Anterior cingulate cortex (tissue), 58 donors: Measurements from ENCODE around the gene NOP58.
"Not testable (repeated sequence)": the region's sequence is repeated elsewhere in the genome, so short reads cannot be mapped to it uniquely, and the experiment has no call there.

Experiments used
- DNase-seq, 58 donors: peaks; one replicate each; lab custom pipeline; 2025; lab: John Stamatoyannopoulos, UW

The NOP58 gene

DNA sequence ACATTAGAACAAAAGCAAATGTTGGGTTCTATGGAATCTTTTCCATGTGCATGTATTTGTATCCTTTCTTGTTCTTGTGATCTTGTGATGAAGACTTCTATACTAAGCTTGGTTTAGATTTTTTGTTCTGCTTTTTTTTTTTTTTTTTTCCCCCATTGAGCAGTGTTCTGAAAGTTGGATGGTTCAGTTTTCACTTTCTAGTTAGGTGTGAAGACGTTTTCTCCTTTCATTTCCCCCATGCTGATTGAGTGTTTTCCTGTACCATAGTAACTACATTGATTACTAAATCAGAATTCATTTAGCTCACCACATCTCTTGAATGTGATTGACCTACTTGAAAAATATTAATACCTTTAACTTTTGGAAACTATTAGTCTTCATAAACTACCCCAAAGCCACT, 34.1 kb downstream of the NOP58 start:
- no peak for DNase-seq

DNA sequence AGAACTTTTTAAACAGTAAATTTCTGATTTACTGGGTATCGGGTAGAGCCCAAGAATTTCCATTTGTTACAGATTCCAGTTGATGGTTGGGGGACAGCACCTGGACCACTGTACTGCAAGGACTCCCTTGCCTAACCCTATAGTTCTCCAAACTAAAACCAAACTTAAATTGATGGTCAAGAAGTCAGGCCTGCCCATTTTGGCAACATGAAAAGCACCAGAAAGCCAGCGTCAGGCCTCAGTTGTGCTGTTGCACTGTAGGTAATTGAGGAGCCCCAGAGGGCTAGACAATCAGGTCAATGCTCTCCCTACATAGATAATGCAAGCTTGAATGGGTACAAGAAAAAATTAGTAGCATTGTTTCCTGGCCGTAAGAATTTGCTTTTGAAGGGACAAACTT, 40.5 kb downstream of the NOP58 start:
- DNase-seq, result no peak

DNA sequence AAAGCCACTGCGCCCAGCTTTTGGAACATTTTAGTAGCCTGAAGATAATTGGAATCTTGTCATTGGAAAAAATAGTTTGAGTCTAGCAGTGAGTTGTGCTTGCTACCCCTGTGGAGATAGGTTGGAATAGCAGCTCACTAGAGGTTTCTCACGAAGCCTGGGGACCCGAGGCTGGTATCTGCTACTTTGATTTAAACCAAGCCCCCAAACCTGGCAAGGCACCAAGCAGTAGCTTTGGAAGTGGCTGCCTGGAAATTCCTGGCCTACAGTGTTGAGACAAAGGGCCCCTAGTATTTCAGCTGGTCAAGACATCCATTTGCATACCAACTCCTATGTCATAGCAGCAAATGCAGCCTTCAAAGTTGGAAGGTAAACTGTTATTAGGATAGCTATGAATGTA, 42.1 kb downstream of the NOP58 start:
- peak in 1 of 58 donors; percentile 3 for DNase-seq

DNA sequence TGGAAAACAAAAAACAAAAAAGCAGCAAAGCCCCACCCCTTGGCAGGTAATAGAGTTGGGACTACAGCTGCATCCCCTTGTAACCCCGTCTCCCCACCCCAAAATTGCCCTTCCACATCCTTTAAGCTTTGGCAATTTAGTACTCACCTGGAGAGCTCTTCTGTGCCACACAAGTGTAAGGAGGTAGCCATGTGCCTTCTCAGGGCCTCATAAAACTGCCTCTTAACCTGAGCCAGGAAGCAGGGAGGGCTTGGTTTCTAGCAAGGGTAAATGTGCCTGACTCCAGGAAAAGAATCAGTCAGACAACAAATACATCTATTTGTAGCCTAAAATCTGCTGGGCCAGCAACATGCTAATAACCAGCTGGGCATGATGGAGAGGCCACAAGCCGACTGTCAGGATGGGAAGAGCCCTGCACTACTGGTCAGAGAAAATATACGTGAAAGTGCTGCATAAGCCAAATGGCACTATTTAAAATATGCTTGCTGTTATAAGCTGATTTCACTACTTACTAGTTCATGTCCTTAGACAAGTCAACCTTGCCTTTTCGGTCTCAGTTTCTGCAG, 46.3 kb downstream of the NOP58 start:
- no peak for DNase-seq

DNA sequence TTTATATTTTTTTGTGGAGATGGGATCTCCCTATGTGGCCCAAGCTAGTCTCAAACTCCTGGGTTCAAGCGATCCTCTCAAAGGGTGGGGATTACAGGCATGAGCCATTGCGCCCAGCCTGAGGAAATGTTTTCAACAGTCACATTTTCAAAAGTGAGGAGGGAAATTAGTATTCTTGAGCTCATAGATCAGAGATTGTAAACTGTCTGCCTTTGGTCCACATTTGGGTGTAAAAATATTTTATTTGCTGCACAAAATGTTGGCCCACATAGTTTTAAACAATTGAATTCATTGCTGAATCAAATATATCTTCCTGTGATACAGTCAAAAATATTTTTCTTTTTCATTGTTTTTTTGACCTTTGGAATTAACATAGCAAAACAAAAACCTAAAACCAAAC, 48.6 kb downstream of the NOP58 start:
- DNase-seq, result no peak

DNA sequence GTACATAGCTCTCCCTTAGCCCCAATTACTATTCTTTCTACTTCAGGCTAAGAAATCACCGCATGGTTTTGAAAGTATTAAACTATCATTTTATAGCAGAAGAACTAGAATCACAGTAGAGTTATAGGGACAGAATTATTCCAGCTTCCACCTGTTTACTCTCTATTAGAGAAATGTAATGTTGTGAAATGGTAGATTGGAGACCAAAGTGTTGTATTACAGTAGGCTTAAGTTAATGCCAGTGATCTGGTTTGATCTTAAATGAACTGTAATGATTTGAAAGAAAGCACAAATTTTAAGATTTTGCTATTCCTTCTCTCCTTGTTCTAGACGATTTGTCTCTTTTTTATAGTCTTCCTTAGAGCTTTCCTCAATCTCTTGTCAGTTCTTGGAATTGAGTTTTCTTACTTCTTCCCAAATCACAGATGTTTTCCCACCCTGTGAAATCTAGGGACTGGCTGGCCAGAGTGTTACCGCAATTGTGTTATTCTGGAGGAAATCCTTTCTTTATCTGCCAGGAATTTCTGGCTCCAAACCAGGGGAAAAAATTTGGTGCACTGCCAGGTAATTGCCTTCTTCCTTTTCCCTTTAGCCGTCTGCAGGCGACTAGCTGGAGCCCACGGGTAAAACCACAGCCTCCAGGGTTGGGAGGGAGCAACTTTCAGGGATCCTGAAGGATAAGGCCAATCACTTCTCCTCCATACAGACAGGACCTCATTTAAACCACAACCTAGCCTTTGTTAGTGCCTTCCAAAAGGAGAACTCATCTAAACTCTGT, 51.7 kb downstream of the NOP58 start:
- peak in 23 of 58 donors; percentile 2 to 53 (median 7) for DNase-seq

DNA sequence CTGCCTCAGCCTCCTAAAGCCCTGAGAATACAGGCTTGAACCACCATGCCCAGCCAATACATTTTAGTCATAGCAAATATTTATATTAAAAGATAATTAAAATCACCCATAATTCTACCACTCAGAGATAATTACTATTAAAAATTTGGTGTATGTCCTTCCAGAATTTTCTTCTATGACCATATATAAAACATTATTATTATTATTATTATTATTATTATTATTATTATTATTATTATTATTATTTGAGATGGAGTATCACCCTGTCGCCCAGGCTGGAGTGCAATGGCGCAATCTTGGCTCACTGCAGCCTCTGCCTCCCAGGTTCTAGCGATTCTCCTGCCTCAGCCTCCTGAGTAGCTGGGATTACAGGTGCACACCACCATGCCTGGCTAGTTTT, 54.8 kb downstream of the NOP58 start:
- DNase-seq, result not testable (repeated sequence)

DNA sequence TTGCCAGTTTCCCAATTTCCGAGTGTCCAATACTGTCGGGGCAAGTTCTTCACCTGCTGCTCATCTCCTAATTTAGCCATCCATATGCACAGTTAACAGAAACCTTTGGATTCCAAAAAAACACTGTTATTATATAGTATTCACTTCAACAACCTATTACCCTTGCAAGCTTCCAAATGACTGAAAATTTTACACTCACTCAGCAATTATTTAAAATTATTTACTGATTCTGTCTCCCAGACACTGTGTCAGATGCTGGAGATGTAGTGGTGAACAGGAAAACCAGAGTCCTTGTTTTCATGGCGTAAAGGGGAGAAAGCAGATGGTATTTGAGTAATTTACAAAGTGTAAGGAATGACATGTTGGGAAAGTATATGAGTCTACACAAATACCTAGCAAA, 56.9 kb downstream of the NOP58 start:
- no peak for DNase-seq

DNA sequence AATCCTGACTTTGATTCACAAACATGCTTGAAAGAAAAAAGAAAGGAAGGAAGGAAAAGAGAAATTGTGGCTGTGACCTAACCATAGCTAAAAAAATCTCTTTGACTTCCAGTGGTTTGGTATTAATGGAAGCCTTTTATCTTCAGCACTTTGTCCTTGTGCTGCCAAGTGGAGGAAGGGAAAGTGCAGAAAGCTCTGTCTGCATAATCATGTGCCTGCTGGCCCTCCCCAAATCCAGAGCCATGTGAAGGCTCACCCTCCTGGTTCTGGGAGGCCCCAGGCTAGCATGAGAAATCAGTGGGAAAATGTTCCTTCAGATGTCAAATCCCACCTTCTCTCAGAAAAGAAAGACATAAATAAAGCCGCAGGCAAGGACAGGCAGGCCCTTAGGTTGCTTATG, 62.3 kb downstream of the NOP58 start:
- DNase-seq, result no peak

DNA sequence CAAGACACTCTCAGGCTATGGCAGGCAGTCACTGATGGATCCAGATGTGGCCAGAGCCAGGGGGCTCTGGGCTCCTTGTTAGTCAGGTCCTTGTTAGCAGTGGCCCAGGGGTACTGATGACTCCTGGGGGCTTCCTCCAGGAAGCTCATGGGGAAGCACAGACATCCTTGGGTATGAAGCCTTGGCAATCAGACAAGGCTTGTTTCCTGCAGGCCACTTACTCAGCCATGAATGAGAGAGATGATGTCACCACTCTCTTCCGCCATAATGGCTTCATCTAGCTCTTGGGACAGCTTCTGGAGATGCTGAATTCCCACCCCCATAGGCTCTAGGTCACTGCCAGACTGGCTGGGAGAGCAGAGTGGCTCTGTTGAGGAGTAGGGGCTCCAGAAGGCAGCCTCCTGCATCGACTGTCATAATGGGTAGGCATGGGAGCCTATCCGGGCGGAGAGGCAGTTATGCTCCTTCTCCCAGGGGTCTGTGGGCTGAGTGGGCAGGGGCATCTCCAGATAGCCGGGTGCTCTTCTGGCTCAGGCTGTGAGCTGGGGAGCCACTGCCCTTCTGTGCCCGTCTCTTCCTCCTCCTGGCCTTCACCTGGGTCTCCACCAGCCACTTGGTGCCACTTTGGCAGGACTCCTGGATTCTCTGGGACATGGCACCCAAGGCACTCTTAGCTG, 70.4 kb downstream of the NOP58 start:
- DNase-seq, result no peak

DNA sequence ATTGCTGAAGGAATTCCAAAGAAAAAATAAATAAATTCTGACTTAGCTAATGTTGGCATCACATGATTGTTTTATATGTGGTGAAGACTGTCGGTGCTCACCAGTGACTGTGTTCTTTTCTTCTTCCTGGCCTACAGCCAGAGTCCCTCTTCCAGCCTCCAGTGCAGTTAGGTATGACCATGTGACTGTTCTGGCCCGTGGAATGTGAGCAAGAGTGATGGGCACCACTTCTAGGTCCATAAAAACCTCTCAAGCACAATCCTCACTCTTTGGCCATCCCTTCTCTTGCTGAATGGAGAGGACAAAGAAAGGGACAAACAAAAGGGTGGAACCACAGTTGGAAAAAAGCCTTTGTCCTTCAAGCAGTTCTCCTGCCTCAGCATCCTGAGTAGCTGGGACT, 71.6 kb downstream of the NOP58 start:
- no peak for DNase-seq

DNA sequence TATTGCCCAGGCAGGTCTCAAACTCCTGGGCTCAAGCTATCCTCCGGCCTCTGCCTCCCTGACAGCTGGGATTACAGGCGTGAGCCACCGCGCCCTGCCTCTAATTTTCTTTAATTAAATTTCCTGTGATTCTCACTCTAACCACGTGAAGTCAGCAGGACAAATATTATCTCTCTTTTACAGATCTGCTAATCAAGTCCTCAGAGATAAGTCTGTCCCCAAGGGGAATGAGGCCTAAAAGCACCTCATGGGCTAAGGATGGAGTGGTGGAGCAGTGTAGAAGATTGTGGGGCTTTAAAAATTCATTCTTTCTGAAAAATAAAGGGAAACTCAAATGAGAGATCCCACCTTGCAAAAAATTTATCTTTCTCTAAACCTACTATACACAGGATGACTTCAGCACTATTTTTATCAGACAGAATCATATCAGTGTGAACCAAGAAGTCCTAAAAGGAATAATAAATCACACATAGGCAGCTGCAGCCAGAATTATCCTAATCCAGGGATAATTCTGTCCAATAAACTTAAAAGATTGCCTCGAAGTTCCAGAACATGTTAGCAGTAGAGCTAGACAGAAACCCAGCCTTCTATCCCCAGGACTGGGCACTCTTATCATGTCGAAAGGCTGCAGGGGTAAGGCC, 72.3 kb downstream of the NOP58 start:
- DNase-seq, result no peak

DNA sequence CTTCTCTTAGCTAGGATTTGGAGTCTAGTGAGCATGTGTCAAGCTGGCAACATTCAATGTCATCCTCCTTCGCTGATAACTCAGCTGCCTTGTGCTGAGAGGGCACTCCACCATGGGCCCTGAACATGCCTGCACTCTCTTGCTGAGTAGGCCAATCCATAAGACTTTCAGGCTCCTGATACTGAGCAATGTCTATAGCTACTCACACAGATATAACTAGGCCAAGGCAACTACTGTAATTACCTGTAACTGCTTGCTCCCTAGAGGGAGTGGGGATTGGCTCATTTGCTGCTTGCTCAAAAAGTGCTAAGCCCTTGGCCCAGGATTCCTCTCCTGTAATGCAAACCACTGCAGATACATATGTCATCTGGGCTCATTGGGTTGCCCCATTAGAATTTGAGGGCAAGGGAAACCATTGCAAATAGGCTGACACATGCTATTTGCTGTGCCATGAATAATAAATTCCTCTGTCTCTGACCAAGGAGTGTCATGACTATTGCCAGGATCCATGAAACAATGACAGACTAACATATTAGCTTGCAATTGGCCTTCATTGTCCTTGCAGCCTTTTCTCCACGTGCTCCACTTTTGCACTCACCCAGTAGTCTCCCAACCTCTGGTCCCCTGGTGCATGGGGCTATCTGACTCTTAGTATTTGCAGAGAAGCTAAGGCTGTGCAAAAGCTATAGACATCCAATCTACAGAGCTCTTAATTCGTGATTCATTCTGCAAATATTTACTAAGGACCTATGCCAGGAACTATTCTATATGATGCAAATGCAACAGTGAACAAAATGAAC, 73.7 kb downstream of the NOP58 start:
- no peak for DNase-seq

DNA sequence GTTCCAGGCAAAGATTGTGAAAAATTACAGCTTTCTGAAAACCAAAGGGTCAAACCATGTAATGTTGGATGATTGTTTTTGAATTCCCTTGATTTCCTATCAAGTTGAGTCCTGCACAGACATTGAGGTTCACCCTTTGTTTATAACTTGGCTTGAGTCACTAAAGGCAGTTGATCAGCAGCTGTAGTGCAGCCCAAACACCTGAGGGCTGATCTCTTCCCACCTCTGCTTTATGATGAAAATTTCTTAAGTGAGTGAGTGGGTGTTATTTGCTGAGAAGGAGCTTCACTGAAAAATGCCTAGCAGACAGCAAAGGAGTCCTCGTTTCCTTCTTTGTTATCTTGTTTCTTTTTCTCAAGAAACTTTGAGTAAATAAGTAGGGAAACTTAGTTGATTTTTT, 78.6 kb downstream of the NOP58 start:
- DNase-seq, result no peak

DNA sequence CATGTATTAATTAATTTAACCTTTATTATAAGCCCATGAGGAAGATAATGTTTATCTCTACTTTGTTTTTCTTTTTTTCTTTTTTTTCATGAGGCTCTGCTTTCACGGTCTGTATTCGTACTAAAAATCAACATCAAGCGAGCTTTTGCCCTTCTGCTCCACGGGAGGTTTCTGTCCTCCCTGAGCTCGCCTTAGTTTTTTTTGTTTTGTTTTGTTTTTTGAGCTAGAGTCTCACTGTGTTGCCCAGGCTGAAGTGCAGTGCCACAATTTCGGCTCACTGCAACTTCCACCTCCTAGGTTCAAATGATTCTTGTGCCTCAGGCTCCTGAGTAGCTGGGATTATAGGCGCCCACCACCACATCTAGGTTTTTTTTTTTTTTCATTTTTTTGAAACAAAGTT, 80.6 kb downstream of the NOP58 start:
- no peak for DNase-seq
